ENCODE measurements around the gene ZCWPW1.

The ZCWPW1 gene

GRCh38 chr7:100378114-100378755, 50.3 kb downstream of the ZCWPW1 start:
- no peak for DNase-seq (ENCODE audit: low spot score)
- no peak for TF ChIP-seq CTCF (IDR thresholded peaks at IDR 0.05; ENCODE audit: extremely low read depth, missing control alignments)

- TF ChIP-seq CTCF (IDR thresholded peaks at IDR 0.05; ENCODE audit: extremely low read depth, missing control alignments), result no peak
- no peak for DNase-seq (ENCODE audit: low spot score)
Measured at GRCh38 chr7:100376066-100376465, 52.4 kb downstream of the ZCWPW1 start.

GRCh38 chr7:100374601-100375000, 53.9 kb downstream of the ZCWPW1 start:
- no peak for TF ChIP-seq CTCF (IDR thresholded peaks at IDR 0.05; ENCODE audit: extremely low read depth, missing control alignments)
- DNase-seq (ENCODE audit: low spot score), result no peak

- DNase-seq (ENCODE audit: low spot score), result peak; percentile 57
Measured at GRCh38 chr7:100373870-100374598, 54.5 kb downstream of the ZCWPW1 start.

- TF ChIP-seq CTCF (IDR thresholded peaks at IDR 0.05; ENCODE audit: extremely low read depth, missing control alignments), result no peak
- DNase-seq (ENCODE audit: low spot score), result no peak
Measured at GRCh38 chr7:100373261-100373831, 55.2 kb downstream of the ZCWPW1 start, which contains the start of gene PILRA. Gene PILRA, plus strand, starts transcription at chr7:100373487. Its CDS starts 170 bp downstream, at chr7:100373657.

- DNase-seq (ENCODE audit: low spot score), result no peak
- TF ChIP-seq CTCF (IDR thresholded peaks at IDR 0.05; ENCODE audit: extremely low read depth, missing control alignments), result no peak
Measured at GRCh38 chr7:100372694-100373093, 55.8 kb downstream of the ZCWPW1 start.

GRCh38 chr7:100372256-100372655, 56.2 kb downstream of the ZCWPW1 start:
- DNase-seq (ENCODE audit: low spot score), result no peak
- no peak for TF ChIP-seq CTCF (IDR thresholded peaks at IDR 0.05; ENCODE audit: extremely low read depth, missing control alignments)

Data from GM20000 (cell line).